Activated T-helper 1 cell treated with anti-CD3 and anti-CD28 coated beads, Interleukin-12 subunit alpha, Interleukin-12 subunit beta, Interleukin-2, Interleukin-4 antibody, amounts not matched to agents 30 ng/mL and 10 ng/mL and 1 ng/mL, durations not matched to agents 14 hours and 24 hours and 36 hours (primary cell): ENCODE data around the gene ARF6. TPM values are rescaled to one million over a fixed set of nuclear protein-coding genes. Genes with fewer than 3 reads are reported as not detected.
"Not testable (repeated sequence)": the region's sequence is repeated elsewhere in the genome, so short reads cannot be mapped to it uniquely, and the experiment has no call there.

Experiments
- DNase-seq: peaks from one replicate; pipeline ENCODE4 v3.0.0; 2021; ENCODE audit warnings: low spot score
- H3K27ac Mint-ChIP-seq: one replicate; pipeline ENCODE4 v1.8.0; 2021; ENCODE audit warnings: mild to moderate bottlenecking, mixed read lengths
- H3K27me3 Mint-ChIP-seq: one replicate; pipeline ENCODE4 v1.8.0; 2022; ENCODE audit warnings: mild to moderate bottlenecking, moderate library complexity, mixed read lengths; ENCODE audit not compliant: insufficient read depth
- H3K36me3 Mint-ChIP-seq: one replicate; pipeline ENCODE4 v1.8.0; 2021; ENCODE audit warnings: low read depth, mixed read lengths
- H3K4me1 Mint-ChIP-seq: one replicate; pipeline ENCODE4 v1.8.0; 2021; ENCODE audit warnings: low read depth, mixed read lengths
- H3K4me3 Mint-ChIP-seq: one replicate; pipeline ENCODE4 v1.8.0; 2021; ENCODE audit warnings: mild to moderate bottlenecking, moderate library complexity, mixed read lengths
- H3K9me3 Mint-ChIP-seq: one replicate; pipeline ENCODE4 v1.8.0; 2021; ENCODE audit warnings: mixed read lengths
- intact Hi-C: fragments of 100-400 bp; cut with micrococcal nuclease; formaldehyde crosslinking; loops from one replicate; pipeline ENCODE4 v1.15.1; 2024
- total RNA-seq: library from RNA; stranded (reverse); gene quantifications from 2 replicates; pipeline ENCODE4 v1.2.3, GENCODE V29; 2022

The ARF6 gene
- total RNA-seq, 1 donor from 2014 or later: 163 TPM

- H3K4me3 Mint-ChIP-seq: no peak overlapping the region
- H3K36me3 Mint-ChIP-seq: peaks cover 25% of the 10 kb centered on the region
- intact Hi-C loops: no loop called here
- no peak overlapping the region for H3K27ac Mint-ChIP-seq
- peaks cover 37% of the 10 kb centered on the region for H3K4me1 Mint-ChIP-seq
- no peaks in the 10 kb centered on the region for H3K9me3 Mint-ChIP-seq
- no peaks in the 10 kb centered on the region for H3K27me3 Mint-ChIP-seq
- no peak for DNase-seq
These were observed 8.1 kb downstream of the ARF6 start for GRCh38 chr14:49900973-49901372.

- peaks cover 15% of the 10 kb centered on the region for H3K36me3 Mint-ChIP-seq
- peaks cover 47% of the 10 kb centered on the region for H3K4me1 Mint-ChIP-seq
These were observed 9.9 kb downstream of the ARF6 start for GRCh38 chr14:49902679-49903246.

DNA sequence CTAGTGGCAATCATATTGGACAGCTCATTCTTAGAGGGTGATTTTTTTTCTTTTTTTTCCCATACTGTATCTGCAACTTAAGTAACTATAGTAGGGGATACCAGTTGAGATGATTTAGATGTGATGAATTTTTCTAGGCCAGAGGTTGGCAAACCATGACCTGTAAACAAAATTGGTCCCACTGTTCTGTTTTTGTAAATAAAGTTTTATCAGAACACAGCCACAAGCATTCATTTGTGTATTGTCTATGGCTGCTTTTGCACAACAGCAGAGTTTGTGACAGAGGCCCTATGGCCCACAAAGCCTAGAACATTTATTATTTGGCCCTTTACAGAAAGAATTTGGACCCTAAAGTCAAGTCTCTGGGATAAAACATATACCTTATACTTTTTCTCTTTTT is 11.4 kb downstream of the ARF6 start:
- DNase-seq: no peak
- intact Hi-C loops: no loop called here
- Mint-ChIP-seq H3K9me3 (no peaks in the 10 kb centered on the region), H3K4me3 (no peak overlapping the region), H3K27ac (no peak overlapping the region), H3K27me3 (no peaks in the 10 kb centered on the region), H3K4me1 (peaks cover 44% of the 10 kb centered on the region), H3K36me3 (peaks cover 8% of the 10 kb centered on the region)

More at GRCh38 chr14:49902679-49903246, 9.9 kb downstream of the ARF6 start:
- H3K4me3 Mint-ChIP-seq, H3K27me3 Mint-ChIP-seq, DNase-seq, intact Hi-C loops, H3K9me3 Mint-ChIP-seq, H3K27ac Mint-ChIP-seq: not testable (repeated sequence)

GRCh38 chr14:49905989-49906388 is 13.1 kb downstream of the ARF6 start:
- no peak for DNase-seq
- Mint-ChIP-seq H3K9me3 (no peaks in the 10 kb centered on the region), H3K4me3 (no peak overlapping the region), H3K27ac (no peak overlapping the region), H3K36me3 (peaks cover 11% of the 10 kb centered on the region), H3K4me1 (peaks cover 40% of the 10 kb centered on the region), H3K27me3 (no peaks in the 10 kb centered on the region)
- intact Hi-C loops: loop anchor here (2.0 kb wide), 1 partner anchor 41 kb away; no protein-coding TSS in a partner anchor

DNA sequence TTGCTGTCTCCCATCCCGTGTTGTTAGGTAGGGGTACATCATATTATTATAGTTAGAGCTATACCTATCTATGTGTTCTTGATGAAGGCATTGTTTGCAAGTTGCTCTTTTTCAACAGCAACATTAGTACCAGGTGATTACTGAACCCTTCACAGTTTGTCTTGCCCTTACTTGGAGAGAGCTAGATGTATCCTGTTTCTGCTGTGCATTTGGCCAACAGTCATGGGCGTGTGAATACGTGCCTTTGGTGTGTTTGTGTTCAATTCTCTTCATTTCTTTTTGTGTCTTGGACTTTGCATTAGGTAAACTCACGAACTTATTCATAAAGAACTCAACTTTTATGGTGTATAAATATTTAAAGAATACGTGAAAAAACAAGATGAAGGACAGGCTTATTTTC is 14.3 kb downstream of the ARF6 start:
- Mint-ChIP-seq H3K9me3 (no peaks in the 10 kb centered on the region), H3K27me3 (no peaks in the 10 kb centered on the region), H3K4me1 (peaks cover 48% of the 10 kb centered on the region), H3K4me3 (peak overlapping the region; percentile 42), H3K27ac (peak overlapping the region; percentile 29), H3K36me3 (peaks cover 9% of the 10 kb centered on the region)
- no peak for DNase-seq
- intact Hi-C loops: loop anchor here (1.0 to 2.0 kb wide), 2 partner anchors 8 to 40 kb away; no protein-coding TSS in a partner anchor

- DNase-seq: no peak
- intact Hi-C loops: no loop called here
- no peaks in the 10 kb centered on the region for H3K9me3 Mint-ChIP-seq
- H3K27ac Mint-ChIP-seq: no peak overlapping the region
- H3K4me3 Mint-ChIP-seq: peak overlapping the region; percentile 10
- H3K4me1 Mint-ChIP-seq: peaks cover 45% of the 10 kb centered on the region
- H3K36me3 Mint-ChIP-seq: peaks cover 8% of the 10 kb centered on the region
- H3K27me3 Mint-ChIP-seq: no peaks in the 10 kb centered on the region
These were observed 15.5 kb downstream of the ARF6 start for GRCh38 chr14:49908433-49908782.

GRCh38 chr14:49909016-49909415 is 16.1 kb downstream of the ARF6 start:
- no peaks in the 10 kb centered on the region for H3K9me3 Mint-ChIP-seq
- no peak overlapping the region for H3K4me3 Mint-ChIP-seq
- intact Hi-C loops: no loop called here
- H3K27ac Mint-ChIP-seq: no peak overlapping the region
- H3K27me3 Mint-ChIP-seq: no peaks in the 10 kb centered on the region
- DNase-seq: no peak
- H3K36me3 Mint-ChIP-seq: peaks cover 8% of the 10 kb centered on the region
- peaks cover 43% of the 10 kb centered on the region for H3K4me1 Mint-ChIP-seq

- H3K27ac Mint-ChIP-seq: no peak overlapping the region
- H3K36me3 Mint-ChIP-seq: no peaks in the 10 kb centered on the region
- intact Hi-C loops: no loop called here
These were observed 22.2 kb downstream of the ARF6 start for GRCh38 chr14:49915085-49915484.

DNA sequence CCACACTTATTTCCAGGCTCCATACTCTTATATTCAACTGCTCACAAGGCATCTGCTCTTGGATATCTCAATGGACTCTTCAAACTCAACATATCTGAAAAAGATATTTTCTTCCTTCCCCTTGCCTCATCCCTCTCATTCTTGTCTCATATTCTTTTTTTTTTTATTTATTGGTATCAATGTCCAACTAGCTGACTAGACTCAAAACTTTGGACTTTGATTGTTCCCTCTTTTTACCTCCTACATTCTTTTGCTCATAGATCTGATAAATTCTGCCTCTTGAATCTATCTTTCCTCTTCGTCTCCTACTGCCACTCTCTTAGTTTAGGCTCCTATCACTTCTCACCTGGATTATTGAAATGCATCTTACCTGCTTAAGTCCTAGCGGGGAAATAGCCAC is 25.8 kb downstream of the ARF6 start:
- DNase-seq: no peak
- intact Hi-C loops: no loop called here
- peaks cover 33% of the 10 kb centered on the region for H3K4me1 Mint-ChIP-seq
- H3K4me3 Mint-ChIP-seq: no peak overlapping the region
- H3K27ac Mint-ChIP-seq: no peak overlapping the region
- no peaks in the 10 kb centered on the region for H3K9me3 Mint-ChIP-seq
- H3K36me3 Mint-ChIP-seq: no peaks in the 10 kb centered on the region
- H3K27me3 Mint-ChIP-seq: no peaks in the 10 kb centered on the region

More at GRCh38 chr14:49915085-49915484, 22.2 kb downstream of the ARF6 start:
- Mint-ChIP-seq H3K4me1 (peaks cover 32% of the 10 kb centered on the region), H3K27me3 (no peaks in the 10 kb centered on the region), H3K9me3 (no peaks in the 10 kb centered on the region), H3K4me3 (no peak overlapping the region)
- DNase-seq: no peak

DNA sequence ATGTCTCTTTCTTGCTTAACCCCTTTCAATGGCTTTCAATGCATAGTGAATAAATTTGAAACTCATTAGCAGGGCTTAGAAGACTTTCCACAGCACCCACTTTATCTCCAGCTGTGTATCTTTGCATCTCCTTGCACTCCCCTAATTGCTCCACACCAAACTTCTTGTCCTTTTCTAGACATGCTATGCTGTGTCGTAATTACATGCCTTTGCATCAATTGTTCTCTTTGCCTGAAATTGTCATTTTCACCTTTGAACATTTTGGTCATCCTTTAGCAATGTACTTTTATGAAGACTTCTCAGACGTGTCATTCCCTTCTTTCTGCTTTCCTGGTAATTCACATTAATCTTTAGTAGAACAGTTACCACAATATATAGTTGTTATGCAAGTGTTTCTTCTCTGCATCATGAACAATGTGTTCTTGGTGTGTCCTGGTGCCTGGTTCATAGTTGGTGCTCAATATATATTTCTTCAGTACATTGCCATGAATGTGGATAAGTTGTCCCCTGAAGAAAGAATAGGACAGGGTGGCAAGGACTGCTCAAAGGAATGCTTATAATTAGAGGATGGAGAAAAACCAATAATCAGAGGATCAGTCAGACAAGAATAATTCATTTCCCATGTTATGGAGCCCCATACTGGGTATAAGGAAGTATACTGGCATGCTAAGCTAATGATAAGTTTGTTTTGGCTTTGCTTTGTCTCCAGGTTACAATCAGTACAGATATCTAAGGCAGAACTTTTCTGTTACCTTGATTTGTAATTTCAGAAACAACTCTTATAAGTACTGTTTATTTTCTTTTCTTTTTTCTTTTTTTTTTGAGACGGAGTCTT is 27.2 kb downstream of the ARF6 start:
- DNase-seq: no peak
- Mint-ChIP-seq H3K4me3 (no peak overlapping the region), H3K27me3 (no peaks in the 10 kb centered on the region), H3K4me1 (peaks cover 32% of the 10 kb centered on the region), H3K9me3 (no peaks in the 10 kb centered on the region), H3K36me3 (no peaks in the 10 kb centered on the region), H3K27ac (no peak overlapping the region)
- intact Hi-C loops: no loop called here

GRCh38 chr14:49920935-49921334 is 28.1 kb downstream of the ARF6 start:
- H3K4me3 Mint-ChIP-seq: no peak overlapping the region
- no peaks in the 10 kb centered on the region for H3K9me3 Mint-ChIP-seq
- H3K27ac Mint-ChIP-seq: no peak overlapping the region
- intact Hi-C loops: no loop called here
- no peak for DNase-seq
- no peaks in the 10 kb centered on the region for H3K36me3 Mint-ChIP-seq
- no peaks in the 10 kb centered on the region for H3K27me3 Mint-ChIP-seq
- H3K4me1 Mint-ChIP-seq: peaks cover 29% of the 10 kb centered on the region

DNA sequence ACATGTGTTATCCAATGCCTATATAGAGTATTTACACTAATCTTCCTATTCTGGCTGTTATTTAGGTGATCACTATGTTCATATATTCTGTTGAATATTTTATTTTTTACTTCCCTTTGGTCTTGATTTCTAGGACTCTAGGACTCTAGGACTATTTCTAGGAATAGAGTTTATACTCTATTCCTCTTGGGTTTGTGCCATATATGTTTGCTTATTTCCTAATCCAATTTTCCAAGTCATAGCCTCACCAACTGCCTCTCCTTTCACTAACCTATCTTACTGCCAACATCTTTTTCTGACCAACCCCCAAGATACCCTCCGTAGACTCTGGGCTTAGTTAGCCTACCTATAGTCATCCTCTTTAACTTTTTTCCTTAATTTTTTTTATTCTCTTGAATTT is 28.5 kb downstream of the ARF6 start:
- no peaks in the 10 kb centered on the region for H3K9me3 Mint-ChIP-seq
- no peak for DNase-seq
- intact Hi-C loops: no loop called here
- H3K4me1 Mint-ChIP-seq: peaks cover 29% of the 10 kb centered on the region
- no peaks in the 10 kb centered on the region for H3K27me3 Mint-ChIP-seq
- no peaks in the 10 kb centered on the region for H3K36me3 Mint-ChIP-seq
- H3K4me3 Mint-ChIP-seq: no peak overlapping the region
- no peak overlapping the region for H3K27ac Mint-ChIP-seq

DNA sequence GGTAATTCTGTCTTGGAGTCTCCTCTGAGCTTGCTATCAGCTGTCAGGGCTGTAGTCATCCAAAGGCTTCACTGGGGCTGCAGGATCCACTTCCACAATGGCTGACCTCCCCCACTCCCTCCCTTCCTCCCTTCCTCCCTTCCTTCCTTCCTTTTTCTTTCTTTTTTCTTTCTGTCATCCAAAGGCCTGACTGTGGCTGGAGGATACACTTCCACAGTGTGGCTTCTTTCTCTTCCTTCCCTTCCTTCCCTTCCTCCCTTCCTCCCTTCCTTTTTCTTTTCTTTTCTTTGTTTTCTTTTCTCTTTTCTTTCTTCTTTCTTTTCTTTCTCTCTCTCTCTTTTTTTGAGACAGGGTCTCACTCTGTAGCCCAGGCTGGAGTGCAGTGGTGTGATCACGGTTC is 30.6 kb downstream of the ARF6 start:
- Mint-ChIP-seq H3K9me3 (no peaks in the 10 kb centered on the region), H3K36me3 (no peaks in the 10 kb centered on the region), H3K4me1 (peaks cover 21% of the 10 kb centered on the region), H3K27me3 (no peaks in the 10 kb centered on the region), H3K27ac (no peak overlapping the region), H3K4me3 (no peak overlapping the region)
- DNase-seq: no peak
- intact Hi-C loops: no loop called here
